ENCODE measurements around the gene HOXD4. TPM values are rescaled to one million over a fixed set of nuclear protein-coding genes. Genes with fewer than 3 reads are reported as not detected.
A peak's percentile ranks its signal among the peaks of the same experiment; 100 is the strongest.

The HOXD4 gene
- total RNA-seq, 3 donors from 2014 or later = 4.7 to 6.5 (median 5.9) TPM

- DNase-seq = no peak
- intact Hi-C loops (cut with DNase I, micrococcal nuclease) = no loop called here
- H3K4me1 ChIP-seq (ENCODE audit: low read depth) = peaks cover 11% of the 10 kb centered on the region
These were observed 18.0 kb upstream of the HOXD4 start for GRCh38 chr2:176133389-176133788.

GRCh38 chr2:176134035-176134434, 17.3 kb upstream of the HOXD4 start:
- Histone ChIP-seq H3K36me3 (ENCODE audit: low read depth) (no peaks in the 10 kb centered on the region), H3K4me1 (ENCODE audit: low read depth) (peaks cover 4% of the 10 kb centered on the region), H3K9me3 (no peaks in the 10 kb centered on the region), H3K4me3 (no peak overlapping the region)
- no peak for TF ChIP-seq CTCF (IDR thresholded peaks at IDR 0.05)
- DNase-seq (no peak), ATAC-seq (no peak)
- intact Hi-C loops (cut with DNase I, micrococcal nuclease) = no loop called here

More at GRCh38 chr2:176133389-176133788, 18.0 kb upstream of the HOXD4 start:
- TF ChIP-seq CTCF (IDR thresholded peaks at IDR 0.05) = no peak
- no peak for ATAC-seq
- Histone ChIP-seq H3K9me3 (no peaks in the 10 kb centered on the region), H3K4me3 (no peak overlapping the region), H3K36me3 (ENCODE audit: low read depth) (no peaks in the 10 kb centered on the region)

- DNase-seq = no peak
These were observed 16.3 kb upstream of the HOXD4 start for GRCh38 chr2:176135035-176135440.

DNA sequence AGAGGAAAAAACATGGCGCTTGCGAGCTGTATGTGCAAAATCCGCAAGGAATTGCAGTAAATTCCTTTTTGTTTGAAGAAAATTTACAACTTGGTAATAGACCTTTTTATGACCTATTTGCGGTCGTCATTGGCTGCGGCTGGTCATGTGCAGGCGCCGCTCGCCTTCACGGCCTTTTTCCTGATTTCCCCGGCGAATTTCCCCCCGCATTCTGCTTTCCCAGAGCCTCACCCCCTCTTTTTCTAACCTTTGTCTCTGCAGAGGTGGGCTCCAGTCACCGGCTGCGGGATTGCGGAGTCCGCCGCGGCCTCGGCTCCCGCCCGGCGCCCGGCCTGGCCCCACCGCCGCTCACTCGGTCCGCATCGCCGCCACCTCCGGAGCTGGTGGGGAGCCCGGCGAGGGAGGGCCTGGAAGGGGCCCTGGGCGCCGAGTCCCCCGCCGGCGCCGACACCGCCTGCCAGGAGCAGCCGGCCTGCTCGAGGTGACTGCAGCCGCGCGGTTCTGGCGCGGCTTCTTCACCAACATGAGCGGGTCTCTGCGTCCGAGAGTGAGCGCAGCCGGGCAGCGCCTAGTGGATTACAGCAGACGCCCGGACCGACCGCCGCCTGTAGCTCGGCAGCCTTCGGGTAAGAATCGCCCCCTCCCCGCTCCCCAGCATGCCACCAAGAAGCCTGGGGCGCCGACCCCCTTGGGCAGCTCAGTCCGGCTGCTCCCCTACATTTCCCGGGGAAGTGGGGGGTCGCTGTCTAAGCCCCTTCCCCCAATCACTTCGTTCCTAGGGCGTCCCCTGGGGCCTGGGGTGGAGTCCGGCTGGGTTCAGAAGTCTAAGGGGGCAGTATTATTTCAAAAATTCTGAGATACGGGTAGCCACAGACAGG, 14.7 kb upstream of the HOXD4 start:
- ATAC-seq = peak; percentile 65
- DNase-seq = peak in 2 of 3 donors; percentile 69 to 75
- Histone ChIP-seq H3K9me3 (no peaks in the 10 kb centered on the region), H3K4me3 (peak overlapping the region; percentile 56), H3K36me3 (ENCODE audit: low read depth) (no peaks in the 10 kb centered on the region), H3K4me1 (ENCODE audit: low read depth) (no peaks in the 10 kb centered on the region)
- intact Hi-C loops (cut with DNase I, micrococcal nuclease) = no loop called here
- no peak for TF ChIP-seq CTCF (IDR thresholded peaks at IDR 0.05)

More at GRCh38 chr2:176135035-176135440, 16.3 kb upstream of the HOXD4 start:
- Histone ChIP-seq H3K9me3 (no peaks in the 10 kb centered on the region), H3K4me3 (no peak overlapping the region), H3K36me3 (ENCODE audit: low read depth) (no peaks in the 10 kb centered on the region), H3K4me1 (ENCODE audit: low read depth) (no peaks in the 10 kb centered on the region)
- no peak for TF ChIP-seq CTCF (IDR thresholded peaks at IDR 0.05)
- intact Hi-C loops (cut with DNase I, micrococcal nuclease) = no loop called here
- no peak for ATAC-seq

GRCh38 chr2:176137252-176137580, 14.1 kb upstream of the HOXD4 start:
- intact Hi-C loops (cut with DNase I, micrococcal nuclease) = no loop called here
- Histone ChIP-seq H3K4me1 (ENCODE audit: low read depth) (no peaks in the 10 kb centered on the region), H3K9me3 (no peaks in the 10 kb centered on the region), H3K36me3 (ENCODE audit: low read depth) (no peaks in the 10 kb centered on the region), H3K4me3 (peak overlapping the region; percentile 56)
- no peak for TF ChIP-seq CTCF (IDR thresholded peaks at IDR 0.05)
- DNase-seq (no peak), ATAC-seq (no peak)
